NOMO-1 (cell line): Measurements from ENCODE around the gene PIGL.
A peak's percentile ranks its signal among the peaks of the same experiment; 100 is the strongest.
"Not testable (repeated sequence)": the region's sequence is repeated elsewhere in the genome, so short reads cannot be mapped to it uniquely, and the experiment has no call there.

Source experiments
- DNase-seq, 2 experiments: peaks; one replicate each; lab custom pipeline; 2025; ENCODE audit not compliant: unreplicated experiment in 2 of 2; lab: John Stamatoyannopoulos, UW

The PIGL gene

GRCh38 chr17:16301963-16302855, 85.2 kb downstream of the PIGL start:
- no peak for DNase-seq

- DNase-seq = no peak
Observed at GRCh38 chr17:16302856-16303255, 85.8 kb downstream of the PIGL start.

DNA sequence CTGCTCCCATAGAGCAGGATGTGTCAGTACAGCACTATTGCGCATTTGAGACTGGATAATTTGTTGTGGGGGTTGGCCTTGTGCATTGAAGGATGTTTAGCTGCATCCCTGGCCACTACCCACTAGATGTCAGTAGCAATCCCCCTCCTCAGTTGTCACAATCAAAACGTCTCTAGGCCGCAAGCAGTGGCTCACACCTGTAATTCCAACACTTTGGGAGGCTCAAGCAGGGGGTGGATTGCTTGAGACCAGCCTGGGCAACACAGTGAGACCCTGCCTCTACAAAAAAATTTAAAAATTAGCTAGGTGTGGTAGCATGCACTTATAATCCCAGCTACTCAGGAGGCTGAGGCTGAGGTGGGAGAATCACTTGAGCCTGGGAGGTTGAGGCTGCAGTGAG, 87.8 kb downstream of the PIGL start:
- DNase-seq = peak; percentile 6 to 31

DNA sequence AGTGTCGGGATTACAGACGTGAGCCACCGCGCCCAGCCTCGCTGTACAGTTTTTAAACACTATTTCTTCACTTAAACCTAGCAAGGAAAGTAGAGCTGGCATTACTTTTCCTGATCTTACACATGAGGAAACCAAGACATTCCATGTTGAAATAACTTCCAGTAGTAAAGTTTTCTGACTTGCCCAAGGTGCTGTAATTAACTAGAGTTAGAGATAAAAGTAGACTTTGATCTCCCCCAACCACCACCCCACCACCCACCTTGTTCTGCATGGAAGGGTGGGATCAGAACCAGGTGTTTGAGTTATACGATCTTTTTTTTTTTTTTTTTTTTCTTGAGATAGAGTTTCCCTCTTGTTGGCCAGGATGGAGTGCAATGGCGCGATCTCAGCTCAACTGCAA, 89.2 kb downstream of the PIGL start:
- no peak for DNase-seq

DNA sequence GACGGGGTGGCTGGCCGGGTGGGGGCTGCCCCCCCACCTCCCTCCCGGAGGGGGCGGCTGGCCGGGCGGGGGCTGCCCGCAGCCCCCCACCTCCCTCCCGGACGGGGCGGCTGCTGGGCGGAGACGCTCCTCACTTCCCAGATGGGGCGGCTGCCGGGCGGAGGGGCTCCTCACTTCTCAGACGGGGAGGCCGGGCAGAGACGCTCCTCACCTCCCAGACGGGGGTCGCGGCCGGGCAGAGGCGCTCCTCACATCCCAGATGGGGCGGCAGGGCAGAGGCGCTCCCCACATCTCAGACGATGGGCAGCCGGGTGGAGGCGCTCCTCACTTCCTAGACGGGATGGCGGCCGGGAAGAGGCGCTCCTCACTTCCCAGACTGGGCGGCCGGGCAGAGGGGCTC, 95.1 kb downstream of the PIGL start:
- DNase-seq = not testable (repeated sequence)

GRCh38 chr17:16313139-16314090, 96.4 kb downstream of the PIGL start:
- no peak for DNase-seq

DNA sequence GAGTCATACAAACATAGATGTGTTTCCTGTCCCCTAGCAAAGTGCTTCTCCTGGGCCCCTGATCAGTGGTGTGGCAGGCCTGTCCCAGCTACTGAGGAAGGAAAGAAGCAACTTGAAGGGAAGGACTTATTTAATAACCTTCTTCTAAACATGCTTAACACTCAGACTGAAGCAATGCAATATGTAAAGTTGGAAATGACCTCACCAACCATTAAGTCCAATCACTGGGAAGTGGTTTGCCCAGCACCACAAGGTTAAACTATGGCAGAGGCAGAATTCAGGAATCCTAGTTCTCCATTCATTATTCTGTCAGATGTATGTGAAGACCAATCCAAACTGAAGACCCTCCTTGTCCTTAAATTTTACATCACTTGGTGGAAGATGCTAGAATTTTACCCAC, 97.2 kb downstream of the PIGL start:
- DNase-seq = no peak

GRCh38 chr17:16314859-16315258, 97.8 kb downstream of the PIGL start:
- DNase-seq = no peak

DNA sequence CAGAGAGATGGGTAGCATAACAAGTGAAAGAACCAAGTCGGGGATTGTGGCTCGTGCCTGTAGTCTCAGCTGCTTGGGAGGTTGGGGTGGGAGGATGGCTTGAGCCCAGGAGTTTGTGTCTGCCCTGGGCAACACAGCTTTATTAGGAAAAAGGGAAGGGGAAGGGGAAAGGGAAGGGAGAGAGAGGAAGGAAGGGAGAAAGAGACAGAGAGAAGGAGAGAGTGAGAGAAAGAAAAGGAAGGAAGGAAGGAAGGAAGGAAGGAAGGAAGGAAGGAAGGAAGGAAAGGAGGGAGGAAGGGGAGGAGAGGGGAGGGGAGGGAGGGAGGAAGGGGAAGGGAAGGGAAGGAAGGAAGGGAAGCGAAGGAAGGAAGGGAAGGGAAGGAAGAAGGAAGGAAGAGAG, 103.0 kb downstream of the PIGL start:
- no peak for DNase-seq

- DNase-seq = no peak
Observed at GRCh38 chr17:16322636-16323035, 105.6 kb downstream of the PIGL start.

DNA sequence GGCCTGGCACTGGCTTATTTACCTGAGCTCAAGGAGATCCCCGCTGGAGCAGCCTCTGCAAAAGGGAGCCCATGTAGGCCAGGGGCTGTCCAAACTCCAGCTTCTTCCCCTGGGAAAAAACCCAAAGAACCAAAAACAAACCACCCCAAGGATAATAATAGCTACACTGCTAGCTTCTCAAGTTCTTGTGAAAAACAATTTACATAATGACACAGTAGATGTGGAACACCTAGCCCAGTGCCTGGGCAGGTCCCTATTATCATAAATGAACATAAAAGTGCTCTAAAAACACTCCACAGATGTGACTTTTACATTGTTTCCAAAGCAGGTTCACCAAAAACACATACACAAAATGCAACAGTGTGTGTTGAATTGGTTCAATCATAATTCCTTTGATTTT, 109.0 kb downstream of the PIGL start:
- no peak for DNase-seq

GRCh38 chr17:16327018-16327417, 110.0 kb downstream of the PIGL start:
- DNase-seq = no peak

DNA sequence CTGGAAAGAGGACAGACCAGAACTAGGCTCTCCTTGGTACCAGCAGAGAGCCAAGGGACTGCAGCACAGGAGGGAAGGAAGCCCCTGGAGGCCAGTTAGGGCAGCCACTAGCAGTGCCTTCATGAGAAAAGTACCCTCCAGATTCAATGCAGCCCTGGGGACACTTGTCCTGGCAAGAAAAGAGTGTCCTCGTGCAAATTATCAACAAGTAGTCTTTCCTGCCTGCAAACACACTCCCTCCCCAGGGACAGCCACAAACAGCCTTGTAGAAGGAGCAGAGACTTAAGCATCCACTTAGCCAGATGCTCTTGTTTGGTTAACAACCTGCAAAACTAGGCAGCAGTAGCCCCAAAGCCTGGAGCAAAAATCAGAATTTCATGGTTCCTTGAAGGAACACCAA, 112.0 kb downstream of the PIGL start:
- DNase-seq = peak in 1 of 2 experiments; percentile 4

GRCh38 chr17:16329519-16330271, 112.7 kb downstream of the PIGL start:
- peak; percentile 28 to 40 for DNase-seq

DNA sequence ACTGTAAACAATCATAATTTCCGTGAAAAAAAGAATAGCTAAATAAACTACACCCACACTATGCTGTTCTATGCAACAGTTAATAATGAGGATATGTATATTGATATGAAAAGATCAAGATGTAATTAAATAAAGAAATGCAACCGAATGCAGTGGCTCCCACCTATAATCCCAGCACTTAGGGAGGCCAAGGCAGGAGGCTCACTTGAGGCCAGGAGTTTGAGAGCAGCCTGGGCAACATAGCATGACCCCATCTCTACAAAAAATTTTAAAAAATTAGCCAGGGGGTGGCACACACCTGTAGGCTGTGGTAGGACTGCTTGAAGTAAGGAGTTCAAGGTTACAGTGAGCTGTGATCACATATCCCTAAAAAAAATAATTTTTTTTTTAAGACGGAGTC, 121.4 kb downstream of the PIGL start:
- no peak for DNase-seq

DNA sequence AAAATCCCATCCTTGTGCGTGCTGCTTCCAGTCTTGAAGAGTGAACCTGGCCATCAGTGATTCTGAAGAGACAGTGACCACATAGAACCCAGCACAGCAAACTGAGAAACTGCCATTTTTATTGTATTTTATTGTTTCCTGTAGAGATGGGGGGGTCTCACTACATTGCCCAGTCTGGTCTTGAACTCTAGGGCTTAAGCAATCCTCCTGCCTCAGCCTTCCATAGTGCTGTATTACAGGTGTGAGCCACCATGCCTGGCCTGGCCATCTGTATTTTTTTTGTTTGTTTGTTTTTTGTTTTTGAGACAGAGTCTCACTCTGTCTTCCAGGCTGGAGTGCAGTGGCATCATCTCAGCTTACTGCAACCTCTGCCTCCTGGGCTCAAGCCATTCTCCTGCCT, 122.4 kb downstream of the PIGL start:
- no peak for DNase-seq

DNA sequence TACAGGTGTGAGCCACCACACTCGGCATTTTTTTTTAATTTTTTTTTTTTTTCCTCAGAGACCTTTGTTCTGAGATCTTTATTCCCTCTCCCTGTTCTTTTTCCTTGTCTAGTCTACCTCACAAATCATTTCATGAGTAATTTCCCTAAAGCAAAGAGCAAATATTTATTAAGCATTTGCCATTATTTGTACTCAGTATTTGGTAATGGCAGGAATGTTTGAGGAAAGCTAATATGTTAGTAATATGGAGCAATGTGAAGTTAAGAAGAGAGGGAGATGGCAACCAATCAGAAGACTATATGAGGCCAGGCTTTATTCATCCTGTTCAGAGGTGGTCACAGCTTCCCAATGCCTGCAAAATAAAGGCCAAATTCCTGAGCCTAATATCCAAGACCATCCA, 122.9 kb downstream of the PIGL start:
- DNase-seq = no peak

GRCh38 chr17:16342979-16343378, 126.0 kb downstream of the PIGL start:
- no peak for DNase-seq

DNA sequence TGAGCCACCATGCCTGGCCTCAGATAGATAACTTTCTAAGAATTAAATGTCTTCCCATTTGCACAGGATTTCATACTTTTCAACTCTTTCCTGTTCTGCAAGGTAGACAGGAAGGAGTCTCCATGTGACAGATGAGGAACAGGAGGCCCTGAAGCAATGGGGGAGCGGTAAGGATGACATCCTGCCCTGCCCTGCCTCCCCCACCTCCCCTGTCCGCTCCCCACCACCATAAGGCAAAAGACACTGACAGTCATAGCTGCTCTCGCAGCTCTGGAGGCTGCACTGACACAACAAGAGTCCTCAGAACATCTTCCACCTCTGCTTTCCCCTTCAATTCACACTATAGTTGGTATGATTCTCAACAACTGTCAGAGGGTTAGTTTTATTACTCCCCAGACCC, 126.6 kb downstream of the PIGL start:
- no peak for DNase-seq

- DNase-seq = no peak
Observed at GRCh38 chr17:16345565-16345964, 128.6 kb downstream of the PIGL start.

DNA sequence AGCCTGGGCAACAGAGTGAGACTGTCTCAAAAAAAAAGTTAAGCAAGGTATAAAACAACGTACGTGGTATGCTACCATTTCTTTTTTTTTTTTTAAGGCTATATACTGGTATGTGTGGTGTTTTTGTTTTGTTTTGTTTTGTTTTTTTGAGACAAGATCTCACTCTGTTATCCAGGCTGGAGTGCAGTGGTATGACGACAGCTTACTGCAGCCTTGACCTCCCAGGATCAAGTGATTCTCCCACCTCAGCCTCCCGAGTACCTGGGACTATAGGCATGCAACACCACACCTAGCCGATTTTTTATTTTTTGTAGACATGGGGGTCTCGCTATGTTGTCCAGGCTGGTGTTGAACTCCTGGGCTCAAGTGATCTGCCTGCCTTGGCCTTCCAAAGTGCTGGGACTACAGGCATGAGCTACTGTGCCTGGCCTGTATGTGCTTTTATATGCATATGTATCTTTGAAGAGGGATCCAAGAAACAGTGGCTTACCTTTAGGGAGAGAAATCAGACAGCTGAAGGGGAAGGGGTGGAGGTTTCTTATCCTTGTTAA, 129.8 kb downstream of the PIGL start:
- no peak for DNase-seq
